T follicular helper cell (primary cell): ENCODE measurements around the gene UBE2E2.

ENCODE experiments used
- DNase-seq: peaks from one replicate; pipeline ENCODE4 v3.0.0-alpha.2; 2020; ENCODE audit warnings: low read depth

UBE2E2 gene

DNA sequence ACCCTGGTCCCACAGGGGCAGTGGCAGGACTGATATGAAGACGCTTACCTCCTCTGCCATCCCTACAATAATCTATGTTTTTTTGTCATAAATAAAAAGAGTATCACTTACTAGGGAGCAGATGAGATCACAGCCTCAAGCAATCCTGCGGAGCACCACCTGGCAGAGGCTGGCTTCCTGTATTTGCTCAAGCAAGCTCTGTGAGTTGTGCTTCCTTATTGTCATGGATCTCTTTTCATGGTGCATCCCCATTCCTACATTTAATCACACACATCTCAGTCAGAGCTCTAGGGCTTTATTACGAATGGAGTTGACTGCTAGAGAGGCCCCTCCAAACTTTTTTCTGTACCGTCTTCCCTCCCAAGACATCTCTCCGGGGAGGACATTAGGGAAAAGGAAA, 186.0 kb downstream of the UBE2E2 start:
- no peak for DNase-seq

DNA sequence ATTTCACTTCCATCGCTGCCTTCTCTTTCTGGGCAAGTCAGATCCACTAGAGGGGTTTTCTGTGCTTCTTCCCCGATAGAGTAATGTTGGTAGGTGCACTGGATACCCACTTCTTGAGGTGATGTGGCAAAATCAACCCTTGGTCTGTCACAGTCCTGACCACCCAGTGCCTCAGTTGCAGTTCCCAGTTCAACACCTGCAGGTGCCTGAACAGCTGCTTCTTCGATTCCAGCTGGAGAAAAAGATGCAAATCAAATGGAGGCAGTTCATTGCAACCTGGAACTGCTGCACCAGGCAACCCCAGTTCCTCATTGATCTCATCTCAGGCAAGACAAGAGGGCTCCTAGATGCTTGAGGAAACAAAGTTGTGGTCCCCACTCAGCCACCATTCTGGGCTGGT, 186.6 kb downstream of the UBE2E2 start:
- DNase-seq, result no peak

DNA sequence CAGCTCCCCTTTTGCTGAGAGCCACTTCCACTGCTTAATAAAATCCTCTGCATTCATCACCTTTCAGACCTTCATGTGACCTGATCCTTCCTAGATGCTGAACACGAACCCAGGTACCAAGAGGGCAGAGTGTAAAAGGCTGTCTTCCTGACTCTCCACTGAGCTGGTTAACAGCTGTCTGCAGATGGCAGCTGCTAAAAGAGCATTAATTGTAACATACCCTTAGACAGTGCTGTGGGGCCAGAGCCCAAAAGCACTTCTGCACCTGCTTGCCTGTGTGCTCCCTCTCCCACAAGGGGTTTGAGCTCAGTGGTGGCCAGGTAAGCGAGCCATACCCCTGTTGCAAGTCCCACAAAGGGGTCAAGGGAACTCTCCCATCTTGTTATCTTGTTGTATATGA, 187.3 kb downstream of the UBE2E2 start:
- no peak for DNase-seq

DNA sequence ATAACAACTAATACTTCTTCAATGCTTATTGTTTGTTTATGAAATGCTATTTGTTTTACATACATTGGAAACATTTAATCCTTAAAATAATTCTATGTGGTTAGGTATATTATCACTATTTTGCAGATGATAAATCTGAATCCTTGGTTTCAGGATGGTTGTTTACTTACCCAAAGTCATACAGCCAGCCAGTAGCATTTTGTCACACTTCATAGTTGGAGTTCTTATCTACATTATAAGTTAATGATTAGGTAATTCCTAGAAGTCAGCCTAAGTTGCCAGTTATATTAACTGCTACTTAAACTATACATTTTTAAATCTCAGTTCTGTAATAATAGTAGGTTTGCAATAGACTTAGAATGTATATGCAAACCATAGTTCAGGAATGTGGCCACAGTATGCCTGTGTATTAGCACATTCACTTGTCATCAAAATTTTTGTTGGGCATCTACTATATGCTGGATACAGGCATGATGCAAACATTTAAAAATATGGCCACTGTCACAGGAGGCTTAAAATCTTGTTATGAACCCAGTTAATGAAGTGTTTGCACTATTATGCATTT, 187.9 kb downstream of the UBE2E2 start:
- no peak for DNase-seq

DNA sequence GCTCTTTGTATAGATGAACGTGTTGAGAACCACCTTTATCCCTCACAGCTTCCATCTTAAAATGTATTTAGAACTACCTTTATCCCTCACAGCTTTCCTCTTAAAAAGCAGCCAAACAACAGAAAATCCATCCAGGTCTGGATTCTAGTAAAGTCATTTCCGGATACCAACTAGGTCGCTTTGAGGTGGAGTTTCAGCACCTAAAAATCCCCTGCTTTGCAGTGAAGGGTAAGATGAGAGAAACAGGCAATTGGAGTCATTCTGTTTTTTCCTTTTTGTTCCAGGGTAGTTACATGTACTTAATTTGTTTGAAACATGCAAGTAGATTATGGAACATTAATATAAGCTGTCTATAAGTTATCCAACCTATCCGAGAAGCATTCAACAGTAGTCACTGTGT, 192.0 kb downstream of the UBE2E2 start:
- DNase-seq, result no peak

DNA sequence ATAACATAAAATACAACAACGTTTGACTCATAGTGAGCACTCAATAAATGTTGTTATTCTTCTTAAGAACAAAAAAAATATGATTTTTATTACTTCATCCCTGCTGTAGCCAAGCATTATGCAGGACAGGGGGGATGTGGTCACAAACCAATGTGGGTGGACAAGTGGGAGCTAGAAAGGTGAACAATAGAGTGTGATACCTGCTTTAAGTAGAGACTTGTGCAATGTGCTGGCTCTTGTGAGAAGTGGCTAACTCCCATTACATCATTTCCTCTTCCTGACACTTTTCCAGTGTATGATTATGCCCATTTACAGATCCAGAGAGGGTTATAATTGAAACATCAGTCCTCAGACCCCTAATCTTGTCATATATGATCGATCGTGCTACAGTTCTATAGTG, 193.6 kb downstream of the UBE2E2 start:
- no peak for DNase-seq

DNA sequence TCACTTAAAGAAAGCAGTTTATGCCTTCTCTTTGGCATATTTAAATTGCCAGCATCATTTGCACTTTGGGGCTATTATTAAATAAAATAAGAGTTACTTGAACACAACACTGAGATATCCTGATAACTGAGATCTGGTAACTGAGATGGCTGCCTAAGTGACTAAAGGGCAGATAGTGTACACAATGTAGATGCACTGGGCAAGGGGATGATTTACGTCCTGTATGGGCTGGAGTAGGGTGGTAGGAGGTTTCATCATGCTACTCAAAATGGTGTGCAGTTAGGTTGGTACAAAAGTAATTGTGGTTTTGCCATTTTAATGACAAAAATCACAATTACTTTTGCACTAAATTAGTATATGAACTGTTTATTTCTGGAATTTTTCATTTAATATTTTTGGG, 196.1 kb downstream of the UBE2E2 start:
- no peak for DNase-seq

DNA sequence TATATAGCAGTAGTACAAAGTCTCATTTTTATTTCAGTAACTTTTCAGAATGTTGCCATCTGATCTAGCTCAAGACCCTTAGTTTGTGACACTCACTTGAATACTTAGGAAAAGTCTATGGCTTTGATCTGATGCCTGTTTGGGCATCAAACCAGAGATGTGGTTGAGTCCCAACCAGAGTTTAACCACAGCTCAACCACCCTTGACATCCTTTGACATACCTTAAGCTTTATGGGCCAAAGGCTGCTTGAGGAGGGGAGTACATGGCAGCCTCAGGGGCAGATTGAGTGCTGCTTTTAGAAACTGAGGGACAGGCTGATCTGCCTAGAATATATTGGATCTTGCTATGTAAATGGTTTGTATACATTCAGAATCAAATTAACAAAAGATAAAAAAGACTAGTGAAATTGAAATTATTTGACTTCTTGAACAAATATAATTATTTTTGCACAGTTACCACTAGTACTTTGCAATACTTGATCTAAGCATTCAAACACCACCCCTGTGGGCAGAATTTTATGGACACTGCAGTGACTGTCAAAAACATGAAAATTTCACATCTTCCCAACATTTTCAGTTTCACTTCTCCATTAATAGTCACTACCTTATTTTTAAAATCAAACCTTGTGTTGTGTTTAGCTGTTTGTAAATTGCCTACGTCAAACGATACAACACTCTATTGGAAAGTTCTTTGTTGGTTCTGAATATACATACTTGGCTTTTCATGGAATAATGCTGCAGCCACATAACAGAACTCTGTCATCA, 199.8 kb downstream of the UBE2E2 start:
- no peak for DNase-seq

DNA sequence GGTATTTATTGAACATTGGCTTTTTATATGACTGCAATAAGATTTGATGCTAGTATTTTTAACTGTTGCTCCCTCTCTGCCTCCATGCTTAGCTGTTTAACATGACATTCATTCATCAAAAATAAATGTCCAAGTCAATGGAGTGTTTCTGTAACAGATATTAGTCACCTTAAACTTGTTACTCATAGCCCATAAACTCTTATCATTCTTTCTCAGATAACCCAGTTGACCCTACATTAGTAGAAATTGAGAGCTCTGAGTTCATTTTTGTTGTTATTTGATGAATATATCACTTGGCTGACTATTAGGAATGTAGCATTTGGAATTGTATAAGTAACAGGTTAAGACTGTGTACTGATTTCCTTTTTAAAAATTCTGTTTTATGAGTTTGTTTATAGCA, 201.1 kb downstream of the UBE2E2 start:
- DNase-seq, result no peak

DNA sequence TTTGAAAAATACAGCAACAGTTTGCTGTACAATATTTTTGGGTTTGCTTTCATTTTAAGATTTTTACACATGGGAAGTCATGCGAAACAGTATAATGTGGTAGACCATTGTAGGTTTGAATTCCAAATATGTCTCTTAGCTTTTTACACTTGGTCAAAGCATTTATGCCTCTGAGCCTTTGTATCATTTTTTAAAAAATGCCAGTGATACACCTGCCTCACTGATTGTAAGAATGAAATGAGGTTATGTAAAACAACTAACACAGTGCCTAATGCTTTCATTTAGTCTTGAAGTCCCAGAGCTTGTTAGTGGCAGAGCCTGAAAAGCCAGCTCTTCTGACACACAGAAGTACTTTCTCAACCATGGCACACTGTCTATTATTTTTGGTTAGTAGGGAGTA, 202.0 kb downstream of the UBE2E2 start:
- DNase-seq, result no peak

DNA sequence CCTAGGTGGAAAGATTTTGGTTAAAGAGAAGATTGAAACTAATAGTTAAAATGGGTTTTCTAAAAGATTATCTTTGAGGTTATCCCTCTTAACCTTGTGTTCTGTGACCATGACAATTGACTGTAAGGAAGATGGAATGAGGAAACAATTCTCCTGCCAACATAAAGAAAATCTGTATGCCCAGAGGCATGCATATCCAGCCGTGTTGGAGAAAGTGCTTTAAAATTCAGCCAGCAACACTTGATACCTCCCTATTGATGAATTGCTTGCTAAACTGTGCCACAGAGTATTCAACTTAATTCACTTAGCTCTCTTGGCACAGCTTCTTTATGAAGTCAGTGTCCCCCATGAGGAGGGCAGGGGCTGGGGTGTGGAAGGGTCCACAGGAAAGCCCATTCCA, 203.5 kb downstream of the UBE2E2 start:
- no peak for DNase-seq

DNA sequence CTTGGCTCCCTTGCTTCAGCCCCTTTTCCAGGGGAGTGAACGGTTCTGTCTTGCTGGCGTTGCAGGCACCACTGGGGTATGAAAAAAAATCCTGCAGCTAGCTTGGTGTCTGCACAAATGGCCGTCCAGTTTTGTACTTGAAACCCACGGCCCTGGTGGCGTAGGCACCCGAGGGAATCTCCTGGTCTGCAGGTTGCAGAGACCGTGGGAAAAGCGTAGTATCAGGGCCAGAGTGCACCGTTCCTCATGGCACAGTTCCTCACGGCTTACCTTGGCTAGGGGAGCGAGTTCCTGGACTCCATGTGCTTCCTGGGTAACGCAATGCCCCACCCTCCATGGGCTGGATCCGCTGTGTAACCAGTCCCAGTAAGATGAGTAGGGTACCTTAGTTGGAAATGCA, 214.9 kb downstream of the UBE2E2 start:
- no peak for DNase-seq

DNA sequence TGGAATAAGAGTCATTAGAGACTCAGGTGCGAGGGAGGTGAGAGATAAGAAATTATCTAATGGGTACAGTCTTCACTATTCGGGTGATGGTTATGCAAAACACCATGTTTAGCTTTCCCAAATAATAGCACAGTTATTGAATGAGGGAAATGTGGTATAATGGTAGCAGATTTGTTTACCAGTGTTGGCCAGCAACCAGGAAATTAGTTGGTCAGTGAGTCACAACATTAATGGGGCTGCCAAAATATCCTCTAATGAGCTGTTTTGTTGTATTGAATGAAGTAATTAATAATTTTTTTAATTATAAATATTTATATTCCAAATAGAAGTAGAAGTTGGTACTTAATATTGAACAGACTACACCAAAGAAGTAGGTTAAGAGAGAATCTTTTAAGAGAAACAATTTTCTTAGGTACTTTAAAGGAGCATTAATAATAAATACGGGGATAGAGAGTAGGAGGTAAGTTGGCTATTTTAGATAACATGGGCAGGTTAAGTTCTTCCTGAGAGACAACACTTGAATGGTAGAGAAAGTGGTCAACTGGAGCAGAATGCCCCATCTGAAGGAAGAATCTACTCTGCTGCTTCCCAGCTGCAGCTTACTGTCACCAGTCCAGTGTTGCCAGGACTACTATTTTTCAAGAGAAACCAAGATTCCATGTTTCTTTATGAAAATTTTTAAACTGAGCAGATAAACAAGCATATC, 218.8 kb downstream of the UBE2E2 start:
- no peak for DNase-seq

DNA sequence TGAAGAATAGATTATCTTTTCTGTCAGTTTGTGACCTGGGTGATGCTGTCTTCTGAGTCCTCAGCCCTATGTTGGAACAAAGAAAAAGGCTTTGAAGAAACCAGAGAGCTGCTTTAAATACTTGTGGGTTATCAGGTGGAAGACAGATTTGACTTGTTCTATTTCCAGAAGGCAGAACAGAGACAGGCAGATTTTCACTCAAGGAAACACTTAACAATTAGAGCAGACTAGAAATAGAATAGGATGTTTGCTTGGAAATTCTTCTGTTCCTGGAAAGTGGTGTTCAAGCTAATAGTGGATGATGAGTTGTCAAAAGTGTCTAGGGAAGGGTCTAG, 219.4 kb downstream of the UBE2E2 start:
- DNase-seq, result no peak

DNA sequence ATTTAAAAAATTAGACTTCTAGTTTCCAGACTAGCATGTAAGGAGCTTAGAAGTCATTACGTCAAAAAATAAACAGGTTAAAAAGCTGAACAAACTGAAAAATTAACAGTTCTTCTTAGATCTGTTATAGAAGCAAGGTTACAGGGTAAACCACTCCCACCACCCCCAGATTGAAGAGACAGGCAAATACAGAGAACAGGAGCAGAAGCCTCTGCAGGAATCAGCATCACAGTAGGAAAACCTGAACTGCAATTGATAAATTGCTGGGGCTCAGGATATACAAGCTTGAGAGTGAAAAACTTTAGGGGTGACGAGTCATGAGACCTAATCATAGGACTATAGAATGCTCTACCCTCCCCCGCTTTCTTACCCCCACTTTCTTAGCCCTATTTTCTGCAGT, 222.3 kb downstream of the UBE2E2 start:
- DNase-seq, result no peak

DNA sequence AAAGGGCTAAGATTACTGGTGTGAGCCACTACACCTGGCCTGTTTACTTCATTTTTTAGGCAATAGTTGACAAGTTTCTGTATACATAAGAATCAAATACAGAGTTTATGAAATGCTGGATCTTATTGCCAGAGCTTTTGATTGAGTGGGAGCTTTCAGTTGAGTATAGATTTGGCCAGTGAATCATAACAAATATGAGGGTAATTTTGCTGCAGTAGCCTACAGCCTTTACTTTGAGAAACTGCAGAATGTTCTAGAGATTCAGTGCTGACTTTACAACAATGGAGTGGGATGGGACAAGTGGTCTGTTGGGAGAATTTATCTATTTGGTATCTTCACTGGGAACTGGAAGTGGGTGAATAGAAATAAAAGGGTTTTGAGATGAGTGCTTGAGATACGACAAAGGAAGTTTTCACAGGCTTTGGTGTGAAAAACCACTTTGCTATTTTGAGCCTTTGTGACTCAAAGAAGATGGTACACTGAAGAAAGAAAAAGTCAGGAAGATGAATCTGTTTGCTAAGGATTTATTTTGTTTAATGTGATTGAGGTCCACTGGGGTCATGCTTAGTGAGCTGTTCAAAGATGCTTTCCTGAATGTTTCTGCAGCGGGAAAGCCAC, 227.8 kb downstream of the UBE2E2 start:
- no peak for DNase-seq

DNA sequence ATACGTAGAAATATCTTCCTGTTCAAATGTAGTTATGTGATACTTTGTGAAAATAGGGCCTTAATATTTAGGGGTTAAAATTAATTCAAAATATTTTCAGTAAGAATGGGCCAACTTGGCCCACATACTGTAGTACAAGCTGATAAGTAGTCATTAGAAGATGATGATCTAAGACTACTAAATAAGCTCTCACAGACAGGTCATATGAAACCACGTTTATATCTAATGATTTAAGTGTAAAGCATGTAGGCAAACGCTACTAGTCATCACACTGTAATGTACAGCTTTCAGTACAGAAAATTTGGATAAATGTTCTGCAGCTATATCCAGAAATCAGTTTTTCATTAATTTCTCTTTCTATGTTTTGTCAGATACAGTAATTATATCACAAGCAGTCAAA, 228.6 kb downstream of the UBE2E2 start:
- no peak for DNase-seq

DNA sequence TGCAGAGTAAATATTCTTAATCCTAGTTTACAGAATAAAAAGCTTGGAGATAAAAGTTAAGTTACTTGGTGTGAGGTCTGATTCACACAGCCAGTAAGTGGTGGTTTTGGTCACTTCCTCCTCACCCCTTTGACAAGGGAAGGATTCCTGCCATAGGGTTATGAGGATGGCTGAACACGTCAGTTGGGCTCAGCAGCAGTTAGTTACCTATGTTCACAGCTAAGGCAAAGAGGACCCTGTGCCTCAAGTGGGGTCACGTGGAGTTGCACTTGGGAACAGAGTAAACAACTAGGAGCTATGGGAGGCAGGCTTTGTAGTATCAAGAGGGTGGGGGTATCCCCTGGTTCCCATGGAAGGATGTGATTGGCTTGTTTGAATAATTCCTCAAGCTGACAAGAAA, 232.2 kb downstream of the UBE2E2 start:
- DNase-seq, result no peak

DNA sequence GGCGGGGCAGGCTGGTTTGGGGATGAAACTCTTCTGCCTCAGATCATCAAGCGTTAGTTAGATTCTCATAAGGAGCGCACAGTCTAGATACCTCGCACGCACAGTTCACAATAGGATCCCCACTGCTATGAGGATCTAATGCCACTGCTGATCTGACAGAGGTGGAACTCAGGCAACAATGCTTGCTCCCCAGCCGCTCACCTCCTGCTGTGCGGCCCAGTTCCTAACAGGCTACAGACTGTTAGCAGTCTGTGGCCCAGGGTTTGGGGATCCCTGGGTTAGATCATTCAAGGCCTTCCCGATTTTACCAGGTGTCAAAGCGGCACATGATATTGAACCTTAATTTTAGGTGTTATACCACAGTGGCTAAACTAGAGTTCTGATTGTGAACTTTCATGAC, 232.8 kb downstream of the UBE2E2 start:
- no peak for DNase-seq

DNA sequence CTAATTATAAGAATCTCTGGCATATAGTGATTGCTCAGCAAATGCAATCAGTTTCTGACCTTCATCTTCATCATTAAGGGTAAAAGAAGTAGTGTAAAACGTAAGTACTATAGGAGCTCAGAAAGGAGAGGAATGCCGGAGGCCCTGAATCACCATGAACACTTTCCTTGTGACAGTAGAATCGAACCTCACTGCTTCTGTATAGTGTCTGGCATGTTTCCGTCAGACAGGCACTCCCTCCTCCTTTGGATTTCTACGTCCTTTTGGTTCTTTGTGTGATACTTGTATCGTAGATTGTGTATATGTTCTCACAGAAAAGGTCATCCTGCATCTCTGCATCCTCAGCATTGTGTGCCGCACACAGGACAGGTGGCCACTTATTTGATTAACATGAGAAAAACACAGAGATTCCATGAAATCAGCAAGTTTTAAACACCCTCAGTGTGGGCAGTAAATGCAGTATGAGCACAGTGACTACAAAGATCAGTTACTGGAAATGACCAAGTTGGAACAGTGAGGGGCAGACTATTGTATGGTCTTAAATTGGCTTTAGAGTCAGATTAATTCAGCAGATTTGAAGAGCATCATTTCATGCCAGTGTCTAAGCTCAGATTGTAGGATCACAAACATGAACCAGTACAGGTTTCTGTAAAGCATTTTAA, 234.5 kb downstream of the UBE2E2 start:
- DNase-seq, result no peak

DNA sequence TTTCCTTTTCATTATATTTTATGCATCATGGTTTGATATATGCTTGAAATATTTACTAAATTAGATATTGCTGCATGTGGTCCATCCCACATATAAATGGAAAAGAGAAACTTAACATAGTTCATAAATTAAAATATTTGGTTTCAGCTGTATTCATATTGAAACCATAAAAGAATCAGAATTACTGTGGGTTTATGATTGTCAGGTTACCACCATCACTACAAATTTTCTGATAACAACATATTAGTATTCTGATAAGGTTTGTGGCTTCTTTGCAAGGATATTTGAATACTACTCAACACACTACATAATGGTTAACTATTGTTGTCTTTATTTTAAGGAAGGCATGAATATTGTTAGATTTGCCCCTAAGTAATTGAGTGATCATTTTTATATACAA, 235.5 kb downstream of the UBE2E2 start:
- DNase-seq, result no peak

DNA sequence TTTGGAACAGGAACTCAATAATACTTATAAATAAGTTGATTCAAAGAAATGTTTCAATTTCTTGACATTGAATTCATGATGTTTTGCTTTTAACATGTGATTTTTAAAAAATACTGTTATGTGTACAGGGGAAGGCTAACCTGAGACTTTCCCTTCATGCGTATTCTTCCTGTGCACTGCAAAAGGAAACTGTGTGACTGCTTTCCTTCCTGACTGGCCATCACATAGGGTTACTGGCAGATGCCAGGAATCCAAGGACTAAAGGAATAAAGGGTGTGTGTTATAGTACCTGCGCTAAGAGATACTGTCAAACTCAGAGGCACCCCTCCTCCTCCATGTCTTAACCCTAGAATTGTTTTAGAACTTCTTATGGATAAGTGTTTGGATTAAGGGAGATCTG, 236.0 kb downstream of the UBE2E2 start:
- DNase-seq, result no peak
